Breast epithelium (tissue), 3 donors: ENCODE data around the gene MATN1.

Source experiments
- CTCF ChIP-seq, 3 donors: fragments of 450-650 bp; IDR thresholded peaks; one replicate each; pipeline ENCODE4 v1.5.1; 2016 to 2017; ENCODE audit warnings: antibody characterized with exemption in 3 of 3, mild to moderate bottlenecking in 3 of 3, moderate library complexity in 3 of 3
- POLR2A ChIP-seq: fragments of 450-650 bp; IDR thresholded peaks from one replicate; pipeline ENCODE4 v1.6.1; 2016; ENCODE audit warnings: antibody characterized with exemption, mild to moderate bottlenecking, moderate library complexity
- POLR2AphosphoS5 ChIP-seq, 3 donors: sonication (generic); formaldehyde crosslinking; IDR thresholded peaks; one replicate each; pipeline ENCODE4 v1.6.1; 2017; ENCODE audit warnings: antibody characterized with exemption in 3 of 3

- no peak for TF ChIP-seq CTCF (IDR thresholded peaks at IDR 0.05)
- no peak for TF ChIP-seq POLR2A
- no peak for TF ChIP-seq POLR2AphosphoS5 (IDR thresholded peaks at IDR 0.05)
Observed at GRCh38 chr1:30670240-30671060, 52.9 kb downstream of the MATN1 start.
